NB4 (cell line): Measurements from ENCODE around the gene ST8SIA2.

Experiments used
- DNase-seq: peaks from one replicate; pipeline ENCODE4 v3.0.0; 2010; ENCODE audit warnings: low read depth
- H3K4me3 ChIP-seq: one replicate; pipeline ENCODE4 v1.5.1; 2011; ENCODE audit warnings: mild to moderate bottlenecking, low read depth, low read length, moderate library complexity
- MYC ChIP-seq: IDR thresholded peaks from 2 replicates; pipeline ENCODE4 v1.6.1; 2011; ENCODE audit warnings: low read depth, low read length
- POLR2A ChIP-seq: IDR thresholded peaks from 2 replicates; pipeline ENCODE4 v1.6.1; 2011; ENCODE audit warnings: mild to moderate bottlenecking; ENCODE audit not compliant: insufficient read length; ENCODE audit errors: extremely low read depth
- TF ChIP-seq, protein P1 (sequence below): IDR thresholded peaks from one replicate; pipeline ENCODE4 v1.5.1; 2012; ENCODE audit warnings: low read depth, low read length
- TF ChIP-seq, protein P2 (sequence below): IDR thresholded peaks from 2 replicates; pipeline ENCODE4 v1.6.1; 2011; ENCODE audit warnings: low read depth, low read length

The ST8SIA2 gene

DNA sequence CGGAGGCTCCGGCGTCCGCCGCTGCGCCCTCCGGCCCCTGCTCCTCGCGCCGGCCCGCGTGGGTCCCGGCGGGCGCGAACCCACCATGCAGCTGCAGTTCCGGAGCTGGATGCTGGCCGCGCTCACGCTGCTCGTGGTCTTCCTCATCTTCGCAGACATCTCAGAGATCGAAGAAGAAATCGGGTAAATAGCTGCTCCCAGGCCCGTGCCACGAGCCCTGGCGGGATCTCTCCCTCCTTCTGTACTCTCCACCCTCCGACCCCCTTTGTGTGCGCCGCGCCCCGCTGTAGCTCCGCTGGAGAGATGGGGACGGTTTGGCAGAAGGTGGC is 263 bp downstream of the ST8SIA2 start:
- TF ChIP-seq POLR2A (no peak), MYC (no peak)
- TF ChIP-seq, protein P1, sequence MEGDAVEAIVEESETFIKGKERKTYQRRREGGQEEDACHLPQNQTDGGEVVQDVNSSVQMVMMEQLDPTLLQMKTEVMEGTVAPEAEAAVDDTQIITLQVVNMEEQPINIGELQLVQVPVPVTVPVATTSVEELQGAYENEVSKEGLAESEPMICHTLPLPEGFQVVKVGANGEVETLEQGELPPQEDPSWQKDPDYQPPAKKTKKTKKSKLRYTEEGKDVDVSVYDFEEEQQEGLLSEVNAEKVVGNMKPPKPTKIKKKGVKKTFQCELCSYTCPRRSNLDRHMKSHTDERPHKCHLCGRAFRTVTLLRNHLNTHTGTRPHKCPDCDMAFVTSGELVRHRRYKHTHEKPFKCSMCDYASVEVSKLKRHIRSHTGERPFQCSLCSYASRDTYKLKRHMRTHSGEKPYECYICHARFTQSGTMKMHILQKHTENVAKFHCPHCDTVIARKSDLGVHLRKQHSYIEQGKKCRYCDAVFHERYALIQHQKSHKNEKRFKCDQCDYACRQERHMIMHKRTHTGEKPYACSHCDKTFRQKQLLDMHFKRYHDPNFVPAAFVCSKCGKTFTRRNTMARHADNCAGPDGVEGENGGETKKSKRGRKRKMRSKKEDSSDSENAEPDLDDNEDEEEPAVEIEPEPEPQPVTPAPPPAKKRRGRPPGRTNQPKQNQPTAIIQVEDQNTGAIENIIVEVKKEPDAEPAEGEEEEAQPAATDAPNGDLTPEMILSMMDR, result no peak
- TF ChIP-seq, protein P2, sequence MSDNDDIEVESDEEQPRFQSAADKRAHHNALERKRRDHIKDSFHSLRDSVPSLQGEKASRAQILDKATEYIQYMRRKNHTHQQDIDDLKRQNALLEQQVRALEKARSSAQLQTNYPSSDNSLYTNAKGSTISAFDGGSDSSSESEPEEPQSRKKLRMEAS, result no peak
- H3K4me3 ChIP-seq, result no peak overlapping the region
- DNase-seq, result no peak

DNA sequence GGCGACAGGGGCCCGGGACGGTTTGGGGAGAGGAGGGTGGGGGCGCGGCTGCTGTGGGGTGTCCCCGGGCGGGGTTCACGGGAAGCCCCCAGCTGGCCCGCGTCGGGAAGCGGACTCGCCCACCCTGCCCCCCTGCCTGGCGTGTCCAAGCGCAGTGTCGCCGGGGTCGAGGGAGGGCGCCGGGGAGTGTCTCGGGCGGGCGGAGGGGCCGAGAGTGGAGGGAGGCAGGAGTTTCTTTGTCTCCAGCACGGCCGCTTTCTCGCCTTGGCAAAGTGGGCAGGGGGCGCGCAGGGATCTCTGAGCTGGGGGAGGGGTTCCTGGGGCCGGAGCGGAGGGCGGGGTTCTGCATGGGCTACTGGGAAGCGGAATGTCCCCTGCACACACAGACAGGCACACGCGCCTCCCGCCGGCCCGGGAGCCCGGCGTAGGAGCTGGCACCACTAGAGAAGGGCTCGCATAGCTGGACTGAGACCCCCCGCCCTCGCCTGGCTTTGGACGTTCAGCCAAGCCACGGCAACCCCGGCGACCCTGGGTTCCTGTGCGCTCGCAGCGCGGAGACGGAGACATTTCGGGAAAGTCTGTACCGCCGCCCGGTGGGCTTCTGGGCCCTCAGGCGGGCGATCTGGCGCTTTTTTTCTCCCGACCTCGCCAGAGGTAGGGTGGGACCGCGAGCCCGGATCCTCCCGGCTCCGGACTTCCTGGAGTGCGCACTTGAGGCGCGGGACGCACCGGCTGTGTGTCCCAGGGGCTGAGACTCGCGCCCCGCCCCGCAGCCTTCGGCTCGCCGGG is 822 bp downstream of the ST8SIA2 start:
- no peak overlapping the region for H3K4me3 ChIP-seq
- no peak for DNase-seq
- TF ChIP-seq, protein P1, result no peak

DNA sequence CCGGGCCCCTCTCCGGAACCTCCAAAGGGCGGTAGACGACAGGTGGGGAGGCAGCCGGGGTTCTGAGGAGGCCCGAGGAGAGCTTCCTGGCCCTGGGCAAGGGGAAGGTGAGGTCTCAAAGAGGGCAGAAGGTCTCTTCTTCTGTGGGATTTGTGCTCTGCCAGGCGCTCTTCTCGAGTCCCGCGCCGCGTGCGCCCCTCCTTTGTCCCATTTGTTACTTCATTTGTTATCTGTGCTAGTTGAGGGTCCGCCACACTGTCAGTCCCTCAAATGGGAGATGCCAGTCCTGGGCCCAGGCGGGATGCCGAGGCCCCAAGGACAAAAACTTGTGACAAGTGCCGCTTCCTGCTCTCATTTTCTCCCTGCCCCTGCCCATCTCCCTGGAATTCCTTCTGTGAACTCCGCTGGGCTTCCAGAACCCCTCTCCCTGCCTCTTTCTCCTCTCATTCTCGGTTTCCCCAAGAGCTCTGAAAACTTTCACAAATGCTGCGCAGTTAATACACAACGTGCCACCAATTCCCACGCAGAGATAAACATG is 1.5 kb downstream of the ST8SIA2 start:
- TF ChIP-seq, protein P2, result no peak
- TF ChIP-seq POLR2A, result no peak
- TF ChIP-seq MYC, result no peak
- TF ChIP-seq, protein P1, result no peak
- no peak for DNase-seq
- no peak overlapping the region for H3K4me3 ChIP-seq

DNA sequence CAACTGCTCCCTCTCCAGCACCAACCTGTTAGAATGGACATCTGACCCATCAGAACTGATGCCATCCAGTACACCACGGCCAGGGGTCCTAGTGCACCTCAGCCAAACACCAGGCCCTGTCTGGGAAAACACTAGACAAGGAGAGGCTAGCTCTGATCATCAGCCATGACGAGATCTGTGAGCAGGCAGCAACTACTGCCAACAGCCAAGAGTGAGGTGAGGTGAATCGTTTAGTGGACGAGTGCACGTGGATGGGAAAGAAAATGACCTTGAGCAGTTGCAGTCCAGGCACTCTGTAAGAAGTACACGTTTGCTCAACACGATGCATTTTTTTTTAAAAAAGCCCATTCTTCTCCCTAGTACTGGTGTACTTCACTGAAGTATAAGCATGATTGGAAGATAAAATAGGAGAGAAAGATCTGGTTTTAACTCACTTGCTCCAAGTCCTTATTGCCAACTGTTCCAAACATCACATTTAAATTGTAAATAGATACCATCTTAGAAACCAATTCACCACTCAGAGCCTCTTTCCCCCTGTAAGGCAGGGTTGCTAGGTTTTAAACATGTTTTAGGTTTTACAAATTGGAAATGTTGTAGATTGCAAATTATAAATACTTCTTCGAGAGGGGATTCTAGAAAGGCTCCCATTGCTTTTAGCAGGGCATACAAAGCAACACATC is 5.7 kb downstream of the ST8SIA2 start:
- TF ChIP-seq POLR2A, result no peak
- TF ChIP-seq, protein P2, result no peak
- TF ChIP-seq, protein P1, result no peak
- TF ChIP-seq MYC, result no peak
- H3K4me3 ChIP-seq, result no peak overlapping the region
- no peak for DNase-seq

DNA sequence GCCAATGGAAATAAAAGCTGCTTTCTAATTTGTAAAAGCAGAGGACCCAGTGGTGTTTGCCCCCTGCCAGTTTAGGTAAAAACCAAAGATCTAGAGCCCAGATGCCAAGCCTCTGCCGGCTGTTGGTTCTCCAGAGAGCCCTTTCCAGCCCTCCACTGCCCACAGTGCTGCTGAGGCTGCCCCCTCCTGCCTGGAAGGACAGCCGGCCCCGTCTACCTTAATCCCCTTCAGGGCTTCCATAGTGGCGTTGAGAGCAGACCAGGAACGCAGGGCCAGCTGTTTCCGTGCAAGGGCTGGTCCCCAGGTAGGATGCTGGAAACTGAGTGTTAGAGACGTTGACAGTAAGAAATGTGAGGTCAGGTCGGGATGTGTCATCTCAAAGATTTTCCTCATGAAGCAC is 6.9 kb downstream of the ST8SIA2 start:
- no peak for DNase-seq
- H3K4me3 ChIP-seq, result no peak overlapping the region
- TF ChIP-seq, protein P1, result no peak
- TF ChIP-seq MYC (no peak), POLR2A (no peak)
- TF ChIP-seq, protein P2, result no peak
